Lower leg skin (tissue), 3 donors: Measurements from ENCODE around the gene KIAA0930.

Experiments used
- CTCF ChIP-seq, 3 donors: fragments of 450-650 bp; IDR thresholded peaks; one replicate each; pipeline ENCODE4 v1.5.1; 2016; ENCODE audit warnings: antibody characterized with exemption in 3 of 3, mild to moderate bottlenecking in 3 of 3, moderate library complexity in 2 of 3
- POLR2A ChIP-seq, 2 donors: fragments of 450-650 bp; IDR thresholded peaks; one replicate each; pipeline ENCODE4 v1.6.1; 2016 to 2017; ENCODE audit warnings: antibody characterized with exemption in 2 of 2, mild to moderate bottlenecking in 1 of 2, moderate library complexity in 1 of 2

DNA sequence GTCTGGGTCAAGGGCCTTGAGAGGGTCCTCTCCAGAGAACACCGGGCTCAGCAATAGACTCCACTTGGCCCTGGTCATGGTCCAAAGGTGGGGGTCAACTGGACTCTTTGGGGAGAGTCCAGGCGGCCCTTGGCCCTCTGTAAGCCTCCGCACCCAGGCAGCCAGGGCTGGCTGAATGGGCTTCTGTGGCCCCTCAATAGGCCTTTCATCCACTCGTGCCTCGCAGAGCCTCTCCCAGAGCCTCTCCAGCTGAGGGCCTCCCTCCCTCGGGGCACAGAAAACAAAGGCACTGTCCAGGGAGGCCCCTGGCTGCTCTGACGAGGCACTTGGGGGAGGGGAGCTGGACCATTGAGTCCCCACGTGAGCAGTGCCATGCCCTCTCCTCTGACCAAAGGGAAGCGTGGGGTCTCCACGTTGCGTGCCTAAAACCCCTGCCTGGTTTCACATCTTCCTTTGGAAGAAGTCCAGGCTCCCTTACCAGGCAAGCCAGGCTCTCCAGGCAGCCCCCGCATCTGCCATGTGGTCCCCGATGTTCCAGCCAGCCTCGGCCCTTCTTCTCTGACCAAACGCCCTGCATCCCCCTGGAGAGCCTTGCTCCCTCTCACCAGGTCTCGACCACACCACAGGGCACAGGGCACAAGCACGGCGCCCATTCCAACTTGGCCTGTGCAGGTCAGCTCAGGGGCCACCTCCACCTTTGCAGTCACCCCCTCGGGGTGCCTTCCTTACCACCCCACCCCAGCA, 15.5 kb downstream of the KIAA0930 start:
- TF ChIP-seq CTCF (IDR thresholded peaks at IDR 0.05) (no peak), POLR2A (IDR thresholded peaks at IDR 0.05) (no peak)
